Activated CD4-positive, alpha-beta T cell treated with anti-CD3 and anti-CD28 coated beads, Interleukin-2, Interleukin-6, amounts not matched to agents 100 ng/mL and 50 ng/mL, durations not matched to agents 16 hours and 8 hours (primary cell): Measurements from ENCODE around the gene GLE1.

Source experiments
- DNase-seq: peaks from one replicate; pipeline ENCODE4 v3.0.0-alpha.2; 2020

The GLE1 gene, protein sequence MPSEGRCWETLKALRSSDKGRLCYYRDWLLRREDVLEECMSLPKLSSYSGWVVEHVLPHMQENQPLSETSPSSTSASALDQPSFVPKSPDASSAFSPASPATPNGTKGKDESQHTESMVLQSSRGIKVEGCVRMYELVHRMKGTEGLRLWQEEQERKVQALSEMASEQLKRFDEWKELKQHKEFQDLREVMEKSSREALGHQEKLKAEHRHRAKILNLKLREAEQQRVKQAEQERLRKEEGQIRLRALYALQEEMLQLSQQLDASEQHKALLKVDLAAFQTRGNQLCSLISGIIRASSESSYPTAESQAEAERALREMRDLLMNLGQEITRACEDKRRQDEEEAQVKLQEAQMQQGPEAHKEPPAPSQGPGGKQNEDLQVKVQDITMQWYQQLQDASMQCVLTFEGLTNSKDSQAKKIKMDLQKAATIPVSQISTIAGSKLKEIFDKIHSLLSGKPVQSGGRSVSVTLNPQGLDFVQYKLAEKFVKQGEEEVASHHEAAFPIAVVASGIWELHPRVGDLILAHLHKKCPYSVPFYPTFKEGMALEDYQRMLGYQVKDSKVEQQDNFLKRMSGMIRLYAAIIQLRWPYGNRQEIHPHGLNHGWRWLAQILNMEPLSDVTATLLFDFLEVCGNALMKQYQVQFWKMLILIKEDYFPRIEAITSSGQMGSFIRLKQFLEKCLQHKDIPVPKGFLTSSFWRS

DNA sequence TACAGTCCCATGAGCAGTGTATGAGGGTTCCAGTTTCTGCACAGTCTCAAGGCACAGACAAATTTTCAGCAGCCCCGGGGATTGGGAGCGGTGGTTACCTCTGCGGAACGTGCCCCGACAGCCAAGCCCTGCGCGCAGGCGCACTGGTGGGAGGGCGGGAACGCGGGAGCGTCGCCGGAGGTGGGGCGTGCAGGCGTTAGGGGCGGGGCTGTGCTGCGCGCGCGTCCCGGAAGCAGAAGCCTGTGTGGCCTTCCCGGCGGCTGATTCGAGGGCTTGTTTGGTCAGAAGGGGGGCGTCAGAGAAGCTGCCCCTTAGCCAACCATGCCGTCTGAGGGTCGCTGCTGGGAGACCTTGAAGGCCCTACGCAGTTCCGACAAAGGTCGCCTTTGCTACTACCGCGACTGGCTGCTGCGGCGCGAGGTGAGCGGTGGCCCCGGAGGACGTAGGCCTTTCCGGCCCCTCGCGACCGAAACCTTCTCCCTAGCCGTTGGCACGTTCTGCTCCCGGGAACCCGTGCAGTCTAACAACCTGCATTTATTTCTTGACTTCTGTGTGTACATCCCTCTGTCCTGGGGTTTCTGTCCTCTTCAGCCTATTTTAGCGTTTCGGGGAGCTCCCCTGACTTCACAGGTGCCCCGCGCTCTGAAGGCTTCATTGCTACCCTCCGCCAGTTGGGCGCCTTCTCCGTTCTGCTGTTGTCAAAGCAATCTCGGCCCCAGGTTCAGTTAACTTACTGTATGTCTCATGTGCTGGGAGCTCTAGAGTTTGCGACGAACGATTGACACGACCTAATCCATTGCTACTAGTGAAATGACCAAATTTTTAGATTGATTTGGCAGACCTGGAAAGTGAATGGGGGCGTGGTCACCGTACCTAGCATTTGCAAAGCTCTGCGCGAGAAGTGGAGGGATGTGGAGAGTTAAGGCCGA lies at the start of gene GLE1:
Gene GLE1 (plus strand): TSS at position 235 of the 929 bp plus-strand sequence. CDS start 87 bp downstream, at position 322.
- DNase-seq = peak; percentile 98

GRCh38 chr9:128454991-128455390 lies 49.5 kb upstream of the GLE1 start:
- no peak for DNase-seq

DNA sequence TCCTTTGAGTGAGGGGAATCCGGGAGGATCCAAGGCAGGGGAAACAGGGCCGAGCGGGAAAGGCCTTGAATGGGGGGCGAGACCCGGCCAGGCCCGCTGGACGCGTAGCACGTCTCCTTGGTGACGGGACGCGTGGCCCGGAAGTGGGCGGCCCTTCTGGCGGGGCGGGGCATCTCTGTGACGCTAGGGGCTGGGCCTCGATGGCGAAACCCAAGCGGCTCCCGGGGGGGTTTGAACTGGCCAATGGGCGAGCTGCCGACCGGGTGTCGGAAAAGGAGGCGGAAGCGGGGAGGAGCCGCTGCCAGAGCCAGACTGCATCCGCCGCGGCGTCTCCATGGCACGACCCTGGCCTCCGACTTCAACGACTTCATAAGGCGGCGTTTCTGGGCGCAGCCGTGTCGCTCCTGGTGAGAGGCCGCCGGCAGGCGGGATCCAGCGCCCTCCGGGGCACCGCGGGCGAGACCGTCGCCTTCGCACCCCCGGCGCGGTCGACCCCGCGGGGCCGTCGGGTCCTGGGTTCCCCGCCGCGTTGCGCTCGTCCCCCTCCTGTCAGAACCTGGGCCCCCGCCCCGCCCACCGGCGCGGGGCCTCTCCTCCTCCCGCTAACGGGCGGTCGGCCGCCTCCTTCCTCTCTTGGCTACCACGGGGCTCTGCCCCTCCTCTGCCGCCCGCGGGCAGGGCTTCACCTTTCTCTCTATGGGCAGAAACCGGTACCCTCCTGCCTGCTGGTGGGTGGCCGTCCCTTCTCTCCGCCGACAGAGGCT lies 48.5 kb upstream of the GLE1 start, which contains the start of gene ODF2:
Gene ODF2 (plus strand): TSS at position 158 of the 764 bp plus-strand sequence. CDS start 86 bp downstream, at position 244.
- peak; percentile 99 for DNase-seq

- DNase-seq = peak; percentile 85
These were observed 47.9 kb upstream of the GLE1 start for GRCh38 chr9:128456613-128457061.

DNA sequence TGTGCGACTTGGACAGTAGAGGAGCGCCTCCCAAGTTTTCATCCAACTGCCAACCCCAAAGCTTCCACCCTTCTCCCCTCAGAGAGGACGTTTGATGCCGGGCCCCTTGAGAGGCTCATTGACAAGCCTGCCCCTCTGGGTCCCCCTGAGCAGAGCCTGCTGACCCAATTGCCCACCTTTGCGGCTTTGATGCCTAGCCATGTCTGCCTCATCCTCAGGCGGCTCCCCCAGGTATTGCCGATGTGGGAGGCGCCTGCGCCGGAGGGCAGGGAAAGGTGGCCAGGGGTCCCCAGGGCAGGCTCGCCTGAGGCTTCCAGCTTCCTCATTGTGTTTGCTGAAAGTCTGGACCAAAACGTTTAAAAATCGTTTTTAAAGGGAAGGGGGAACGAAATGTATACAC lies 47.3 kb upstream of the GLE1 start:
- DNase-seq = no peak

GRCh38 chr9:128459011-128459410 lies 45.5 kb upstream of the GLE1 start:
- DNase-seq = no peak

- no peak for DNase-seq
These were observed 35.4 kb upstream of the GLE1 start for GRCh38 chr9:128469070-128469469.

DNA sequence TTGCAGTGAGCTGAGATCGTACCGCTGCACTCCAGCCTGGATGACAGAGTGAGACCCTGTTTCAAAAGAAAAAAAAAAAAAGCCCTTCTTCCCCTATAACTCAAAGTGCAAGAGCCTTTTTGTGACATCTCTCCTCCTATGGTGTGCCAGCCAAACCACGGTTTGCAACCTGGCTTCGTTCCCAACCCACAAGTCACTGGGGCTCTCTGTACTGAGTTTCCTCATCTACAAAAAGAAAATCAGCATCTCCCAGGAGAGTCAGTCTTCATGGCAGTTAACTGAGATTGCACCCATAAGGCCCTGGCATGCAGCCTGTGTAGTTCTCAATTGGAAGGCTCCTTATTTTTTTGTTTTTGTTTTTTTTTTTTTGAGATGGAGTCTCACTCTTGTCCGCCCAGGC lies 34.0 kb upstream of the GLE1 start:
- DNase-seq = no peak

DNA sequence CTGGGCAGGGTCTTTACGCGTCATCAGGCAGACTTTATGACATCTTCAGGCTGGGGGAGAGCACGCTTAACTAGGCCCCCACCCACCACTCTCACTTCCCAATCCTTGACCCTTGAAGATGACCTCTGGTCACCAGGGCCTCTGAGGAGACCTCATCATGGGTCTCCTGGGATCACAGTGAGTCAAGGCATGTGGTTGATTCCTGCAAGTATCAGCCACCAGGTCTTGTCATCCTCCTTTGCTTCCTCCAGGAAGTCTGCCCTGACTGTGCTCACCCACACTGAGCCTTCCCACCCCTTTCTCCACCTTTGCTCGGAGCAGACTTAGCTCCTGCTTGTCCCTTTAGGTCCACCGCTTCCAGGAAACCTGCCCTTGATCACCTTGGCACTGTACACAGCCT lies 31.4 kb upstream of the GLE1 start:
- no peak for DNase-seq

DNA sequence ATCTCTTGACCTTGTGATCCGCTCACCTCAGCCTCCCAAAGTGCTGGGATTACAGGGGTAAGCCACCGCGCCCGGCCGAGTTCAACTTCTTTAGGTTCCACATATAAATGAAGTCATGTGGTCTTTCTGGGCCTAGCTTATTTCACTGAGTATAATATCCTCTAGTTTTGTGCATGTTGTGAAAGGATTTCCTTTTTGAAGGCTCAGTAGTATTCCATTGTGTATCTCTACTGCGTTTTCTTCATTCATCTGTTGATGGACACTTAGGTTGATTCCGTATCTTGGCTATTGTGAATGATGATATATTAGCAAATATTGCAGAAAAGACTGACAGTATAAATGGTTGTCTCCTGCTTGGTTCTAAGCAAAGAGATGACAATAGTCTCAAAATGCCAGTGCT lies 28.7 kb upstream of the GLE1 start:
- DNase-seq = no peak

DNA sequence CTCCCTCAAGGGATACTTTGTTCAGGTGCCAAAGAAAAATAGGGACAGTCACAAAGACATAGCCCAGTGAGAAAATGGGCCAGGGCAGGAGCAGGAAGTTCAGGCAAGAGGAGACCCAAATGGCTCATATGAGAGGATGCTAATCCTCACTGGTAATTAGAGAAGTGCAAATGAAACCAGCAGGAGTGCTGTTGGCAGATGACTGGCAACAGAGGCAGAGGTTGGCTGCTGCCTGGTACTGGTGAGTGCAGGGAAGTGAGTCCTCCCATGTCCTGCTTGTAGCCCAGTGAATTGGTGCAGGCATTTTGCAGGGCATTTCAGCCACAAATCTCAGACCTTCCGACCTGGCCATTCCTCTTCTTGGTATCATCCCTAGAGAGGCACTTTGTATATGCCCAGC lies 25.3 kb upstream of the GLE1 start:
- DNase-seq = no peak

DNA sequence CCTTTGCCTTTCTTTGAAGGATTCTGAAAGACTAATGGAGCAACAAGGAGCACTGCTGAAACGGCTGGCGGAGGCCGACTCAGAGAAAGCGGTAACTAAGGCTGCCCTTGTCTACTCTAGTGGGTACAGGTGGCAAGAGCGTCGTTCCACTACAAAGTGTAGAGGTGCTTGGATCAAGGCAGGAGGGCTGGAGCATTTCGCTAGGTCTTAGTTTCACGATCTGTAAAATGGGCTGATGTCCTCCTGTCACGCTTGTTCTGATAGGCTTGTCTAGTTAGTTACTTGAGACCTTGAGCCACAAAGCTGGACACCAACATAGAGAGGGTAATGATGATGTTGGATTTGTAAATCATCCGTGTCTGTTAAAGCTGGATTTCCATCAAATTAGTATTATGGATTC lies 23.0 kb upstream of the GLE1 start:
- DNase-seq = no peak

GRCh38 chr9:128482186-128482585 lies 22.3 kb upstream of the GLE1 start:
- no peak for DNase-seq

DNA sequence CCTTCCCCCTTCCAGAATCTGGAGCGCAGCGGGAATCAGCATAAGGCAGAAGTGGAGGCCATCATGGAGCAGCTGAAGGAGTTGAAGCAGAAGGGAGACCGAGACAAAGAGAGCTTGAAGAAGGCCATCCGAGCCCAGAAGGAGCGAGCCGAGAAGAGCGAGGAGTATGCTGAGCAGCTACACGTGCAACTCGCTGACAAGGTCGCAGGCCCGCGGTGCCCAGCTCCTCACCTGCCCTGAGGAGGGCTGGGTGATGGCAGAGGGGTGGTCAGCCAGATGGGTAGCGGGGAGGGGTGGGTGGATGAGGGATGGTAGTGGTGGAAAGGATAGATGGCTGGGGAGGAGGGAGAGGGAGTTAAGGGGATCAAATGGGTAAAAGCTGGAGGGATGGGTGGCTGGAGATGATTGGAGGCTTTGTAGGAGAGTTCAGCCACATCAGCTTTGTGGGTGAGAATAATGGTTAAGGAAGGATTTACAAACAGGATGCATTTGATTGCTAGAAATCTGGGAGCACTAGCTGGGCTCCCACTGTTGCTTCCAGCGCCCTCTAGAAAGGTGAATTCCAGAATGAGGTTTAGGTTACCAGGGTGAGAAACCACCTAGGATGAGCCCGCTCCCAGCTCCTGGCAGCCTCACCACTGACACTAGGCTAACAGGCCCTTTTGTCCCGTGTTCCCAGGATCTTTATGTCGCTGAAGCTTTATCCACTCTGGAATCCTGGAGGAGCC lies 19.7 kb upstream of the GLE1 start:
- no peak for DNase-seq

DNA sequence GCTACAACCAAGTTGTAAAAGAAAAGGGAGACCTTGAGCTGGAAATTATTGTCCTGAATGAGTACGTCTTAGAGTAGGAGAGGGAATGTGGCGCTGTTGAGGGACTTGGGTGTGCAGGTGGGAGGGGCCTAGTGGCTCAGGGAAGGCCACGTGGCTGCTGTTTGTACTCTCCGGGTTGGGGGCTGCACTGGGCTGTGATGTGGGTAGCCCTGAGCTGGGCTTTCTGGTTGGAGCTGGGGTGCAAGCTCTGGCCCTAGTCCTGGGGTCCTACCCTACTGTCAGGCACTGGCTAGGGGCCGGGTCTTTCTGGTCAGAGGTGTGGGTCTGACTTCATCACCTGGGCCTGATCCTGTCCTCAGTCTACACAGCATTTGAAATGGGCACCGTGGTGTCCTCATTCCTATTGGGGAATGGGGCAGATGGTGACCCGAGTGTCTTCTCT lies 19.1 kb upstream of the GLE1 start:
- no peak for DNase-seq

GRCh38 chr9:128486201-128486600 lies 18.3 kb upstream of the GLE1 start:
- DNase-seq = no peak

- DNase-seq = no peak
These were observed 11.1 kb upstream of the GLE1 start for GRCh38 chr9:128493424-128493823.

DNA sequence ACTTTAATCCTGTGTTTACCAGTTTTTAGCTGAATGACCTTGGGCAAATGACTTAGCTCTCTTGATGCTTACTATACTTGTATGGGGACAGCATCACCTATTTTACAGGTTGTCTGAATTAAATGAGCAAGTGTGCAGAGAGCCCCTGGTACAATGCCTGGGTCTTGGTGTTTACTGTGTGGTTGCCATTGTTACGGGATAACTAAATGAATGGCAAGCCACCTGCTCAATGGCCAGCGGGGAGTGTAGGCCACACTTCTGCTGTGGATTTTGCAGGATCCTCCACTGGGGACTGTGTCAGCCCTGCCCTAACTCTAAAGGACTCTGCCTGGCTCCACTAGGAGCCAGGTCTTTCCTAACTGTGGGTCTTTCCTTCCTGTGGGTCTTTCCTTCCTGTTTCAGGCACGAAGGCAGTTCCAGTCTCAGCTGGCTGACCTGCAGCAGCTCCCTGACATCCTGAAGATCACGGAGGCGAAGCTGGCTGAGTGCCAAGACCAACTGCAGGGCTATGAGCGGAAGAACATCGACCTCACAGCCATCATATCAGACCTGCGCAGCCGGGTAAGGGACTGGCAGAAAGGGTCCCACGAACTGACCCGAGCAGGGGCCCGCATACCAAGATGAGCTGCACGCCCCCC lies 10.3 kb upstream of the GLE1 start:
- DNase-seq = no peak

- DNase-seq = no peak
These were observed 9.8 kb upstream of the GLE1 start for GRCh38 chr9:128494746-128495129.

DNA sequence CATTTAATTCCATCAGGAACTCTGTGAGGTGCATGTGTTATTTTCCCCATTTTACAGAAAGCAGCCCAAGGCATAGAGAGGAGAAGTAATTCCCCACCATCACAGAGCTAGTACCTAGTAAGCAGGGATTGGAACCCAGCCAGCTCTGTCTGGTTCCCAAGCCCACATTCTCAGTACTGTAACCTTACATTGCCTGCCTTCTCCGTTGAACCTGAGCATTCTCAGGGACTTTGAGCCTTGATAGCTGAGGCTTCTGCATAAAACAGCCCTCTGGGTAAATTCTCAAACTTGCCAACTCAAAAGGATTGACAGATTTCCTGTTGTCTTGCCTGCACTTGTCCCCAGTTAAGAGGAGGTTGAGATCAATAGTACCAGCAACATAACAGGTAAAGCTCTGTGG lies 9.2 kb upstream of the GLE1 start:
- no peak for DNase-seq

DNA sequence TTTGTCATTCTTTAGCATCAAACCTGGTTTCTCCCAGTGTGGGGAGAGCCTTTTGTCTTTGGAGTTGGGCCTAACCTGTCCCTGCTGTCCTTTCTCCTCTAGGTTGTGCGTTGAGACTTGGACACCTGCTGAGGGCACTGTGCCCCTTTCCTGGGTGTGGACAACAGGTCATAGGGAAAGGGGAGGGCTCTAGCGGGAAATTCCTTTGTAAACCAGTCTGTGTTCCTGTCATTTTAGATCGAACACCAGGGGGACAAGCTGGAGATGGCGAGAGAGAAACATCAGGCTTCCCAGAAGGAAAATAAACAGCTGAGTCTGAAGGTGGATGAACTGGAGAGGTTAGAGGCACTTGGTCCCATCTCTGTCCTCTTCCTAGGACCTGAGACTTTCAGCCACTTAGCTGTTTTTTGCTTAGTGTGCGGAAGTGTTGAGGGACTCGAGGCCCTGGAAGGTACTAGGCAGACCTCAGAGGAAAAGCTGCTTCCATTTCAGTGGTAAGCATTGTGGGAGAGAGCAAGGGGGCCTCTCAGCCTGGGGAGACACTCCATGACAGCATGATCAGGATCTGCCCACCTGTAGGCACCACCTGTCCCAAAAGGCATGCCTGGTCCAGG lies 8.6 kb upstream of the GLE1 start:
- DNase-seq = no peak
